IMR-90 (cell line): ENCODE results near the gene MORF4L1. TPM values are rescaled to one million over a fixed set of nuclear protein-coding genes. Genes with fewer than 3 reads are reported as not detected.

ENCODE experiments used
- ATAC-seq: fragments of 200-7000 bp; cut with Tn5 transposase; 2 replicates; pipeline ENCODE4 v1.9.1; 2020; ENCODE audit warnings: low read depth, mild to moderate bottlenecking, moderate library complexity
- BruUV-seq: library from RNA; stranded (reverse); fragments of 400-500 nt; replicated peaks from 2 replicates; lab custom pipeline; 2021; lab: Mats Ljungman, UMichigan
- CTCF ChIA-PET: fragments of 300-600 bp; formaldehyde crosslinking; extraction: SDS; loops from one replicate; lab custom pipeline; 2021; ENCODE audit warnings: antibody characterized with exemption; lab: Yijun Ruan, JAX
- POLR2A ChIA-PET: fragments of 300-600 bp; sonication (Branson Sonifier 250); formaldehyde crosslinking; loops from one replicate; lab custom pipeline; 2022; ENCODE audit warnings: antibody characterized with exemption; ENCODE audit not compliant: unreplicated experiment; lab: Charles Lee
- DNase-seq: peaks from one replicate; pipeline ENCODE4 v3.0.0; 2013
- H2AFZ ChIP-seq: replicated peaks from 2 replicates; pipeline ENCODE3; 2013; ENCODE audit warnings: low read length, mild to moderate bottlenecking; ENCODE audit not compliant: poor library complexity
- H2AK5ac ChIP-seq: 2 replicates; pipeline ENCODE4 v1.6.1; 2013; ENCODE audit warnings: low read depth, low read length, inconsistent platforms
- H2AK9ac ChIP-seq: replicated peaks from 2 replicates; pipeline ENCODE3; 2013; ENCODE audit warnings: mild to moderate bottlenecking, low read depth, low read length, moderate library complexity; ENCODE audit not compliant: poor library complexity
- H2BK120ac ChIP-seq: 2 replicates; pipeline ENCODE4 v1.6.1; 2013; ENCODE audit warnings: low read depth, low read length, inconsistent platforms
- H2BK15ac ChIP-seq: 3 replicates; pipeline ENCODE4 v1.6.1; 2013; ENCODE audit warnings: low read depth, low read length, inconsistent platforms
- H2BK20ac ChIP-seq: 2 replicates; pipeline ENCODE4 v1.6.1; 2013; ENCODE audit warnings: low read depth, mild to moderate bottlenecking, inconsistent platforms, low read length, moderate library complexity
- H2BK5ac ChIP-seq: 2 replicates; pipeline ENCODE4 v1.6.1; 2013; ENCODE audit warnings: mild to moderate bottlenecking, low read depth, low read length, inconsistent platforms; ENCODE audit not compliant: poor library complexity, severe bottlenecking
- H3K14ac ChIP-seq: replicated peaks from 2 replicates; pipeline ENCODE4 v1.6.1; 2013; ENCODE audit warnings: low read depth, low read length, inconsistent platforms
- H3K18ac ChIP-seq: 2 replicates; pipeline ENCODE4 v1.6.1; 2013; ENCODE audit warnings: low read depth, low read length, control low read depth
- H3K23ac ChIP-seq: 2 replicates; pipeline ENCODE4 v1.6.1; 2013; ENCODE audit warnings: low read depth, low read length, inconsistent platforms
- H3K27ac ChIP-seq: 2 replicates; pipeline ENCODE4 v1.5.1; 2013; ENCODE audit warnings: mild to moderate bottlenecking, control low read depth, low read length; ENCODE audit not compliant: insufficient read depth
- H3K27me3 ChIP-seq: 2 replicates; pipeline ENCODE4 v1.6.1; 2013; ENCODE audit warnings: low read length; ENCODE audit not compliant: control insufficient read depth, insufficient read depth
- H3K36me3 ChIP-seq: 2 replicates; pipeline ENCODE4 v1.6.1; 2013; ENCODE audit warnings: low read length, mixed read lengths; ENCODE audit not compliant: control insufficient read depth, insufficient read depth
- H3K4ac ChIP-seq: 2 replicates; pipeline ENCODE4 v1.6.1; 2013; ENCODE audit warnings: low read depth, low read length, inconsistent platforms
- H3K4me1 ChIP-seq: 2 replicates; pipeline ENCODE4 v1.6.1; 2013; ENCODE audit warnings: low read length, mixed read lengths; ENCODE audit not compliant: control insufficient read depth, insufficient read depth
- H3K4me2 ChIP-seq: 2 replicates; pipeline ENCODE4 v1.6.1; 2013; ENCODE audit warnings: low read depth, mild to moderate bottlenecking, control low read depth, low read length, moderate library complexity
- H3K4me3 ChIP-seq: 2 replicates; pipeline ENCODE4 v1.5.1; 2013; ENCODE audit warnings: low read depth, mild to moderate bottlenecking, control low read depth, low read length, moderate library complexity; ENCODE audit not compliant: insufficient read depth
- H3K56ac ChIP-seq: 2 replicates; pipeline ENCODE4 v1.6.1; 2013; ENCODE audit warnings: low read length, inconsistent platforms; ENCODE audit not compliant: insufficient read depth; ENCODE audit errors: extremely low read depth
- H3K79me1 ChIP-seq, 2 experiments: 2 replicates each; pipeline ENCODE4 v1.6.1; 2013; ENCODE audit warnings: low read length in 2 of 2, inconsistent platforms in 1 of 2, low read depth in 1 of 2
- H3K9ac ChIP-seq: 2 replicates; pipeline ENCODE4 v1.6.1; 2013; ENCODE audit warnings: low read depth, low read length, control low read depth
- H3K9me1 ChIP-seq: 2 replicates; pipeline ENCODE4 v1.6.1; 2013; ENCODE audit warnings: low read length, inconsistent platforms; ENCODE audit not compliant: insufficient read depth
- H3K9me3 ChIP-seq: 2 replicates; pipeline ENCODE4 v1.6.1; 2013; ENCODE audit warnings: low read length; ENCODE audit not compliant: control insufficient read depth, insufficient read depth
- H4K20me1 ChIP-seq: 2 replicates; pipeline ENCODE4 v1.6.1; 2013; ENCODE audit warnings: low read length, inconsistent platforms; ENCODE audit not compliant: insufficient read depth
- H4K5ac ChIP-seq: 2 replicates; pipeline ENCODE4 v1.6.1; 2013; ENCODE audit warnings: mild to moderate bottlenecking, low read depth, low read length, control low read depth
- H4K8ac ChIP-seq, 2 experiments: 2 replicates each; pipeline ENCODE4 v1.6.1; 2013; ENCODE audit warnings: low read depth in 2 of 2, low read length in 2 of 2, control low read depth in 1 of 2, inconsistent platforms in 1 of 2
- H4K91ac ChIP-seq: 2 replicates; pipeline ENCODE4 v1.6.1; 2013; ENCODE audit warnings: low read depth, low read length, inconsistent platforms; ENCODE audit not compliant: insufficient read depth
- BHLHE40 ChIP-seq: fragments of 150-350 bp; IDR thresholded peaks from 2 replicates; pipeline ENCODE4 v1.6.1; 2016; ENCODE audit warnings: mild to moderate bottlenecking, low read depth, low read length
- CEBPB ChIP-seq: IDR thresholded peaks from 2 replicates; pipeline ENCODE4 v1.6.1; 2012; ENCODE audit warnings: low read depth, low read length, improper control_type of control experiment
- CHD1 ChIP-seq: IDR thresholded peaks from 2 replicates; pipeline ENCODE4 v1.6.1; 2012; ENCODE audit warnings: low read depth, low read length, improper control_type of control experiment
- CTCF ChIP-seq: conservative IDR thresholded peaks from 2 replicates; pipeline ENCODE4 v1.5.1; 2012; ENCODE audit warnings: mild to moderate bottlenecking, low read depth, low read length, improper control_type of control experiment
- ELK1 ChIP-seq: fragments of 150-350 bp; IDR thresholded peaks from 2 replicates; pipeline ENCODE4 v1.6.1; 2016; ENCODE audit warnings: low read depth, mild to moderate bottlenecking, low read length, moderate library complexity, borderline replicate concordance
- FOS ChIP-seq: fragments of 150-350 bp; IDR thresholded peaks from 2 replicates; pipeline ENCODE4 v1.6.1; 2016; ENCODE audit warnings: low read depth, low read length
- MAFK ChIP-seq: IDR thresholded peaks from 2 replicates; pipeline ENCODE4 v1.6.1; 2012; ENCODE audit warnings: low read depth, low read length, improper control_type of control experiment
- MAZ ChIP-seq: IDR thresholded peaks from 2 replicates; pipeline ENCODE4 v1.6.1; 2012; ENCODE audit warnings: low read depth, mild to moderate bottlenecking, low read length, improper control_type of control experiment, moderate library complexity, borderline replicate concordance
- MXI1 ChIP-seq: IDR thresholded peaks from 2 replicates; pipeline ENCODE4 v1.6.1; 2012; ENCODE audit warnings: low read depth, mild to moderate bottlenecking, low read length, moderate library complexity, borderline replicate concordance
- NFE2L2 ChIP-seq: fragments of 150-350 bp; IDR thresholded peaks from 2 replicates; pipeline ENCODE4 v1.6.1; 2016; ENCODE audit warnings: low read depth, mild to moderate bottlenecking, low read length
- POLR2A ChIP-seq: IDR thresholded peaks from 2 replicates; pipeline ENCODE4 v1.6.1; 2012; ENCODE audit warnings: mild to moderate bottlenecking, low read depth, low read length
- RAD21 ChIP-seq: IDR thresholded peaks from 2 replicates; pipeline ENCODE4 v1.6.1; 2012; ENCODE audit warnings: low read length, improper control_type of control experiment
- RCOR1 ChIP-seq: IDR thresholded peaks from 2 replicates; pipeline ENCODE4 v1.6.1; 2012; ENCODE audit warnings: mild to moderate bottlenecking, low read length, improper control_type of control experiment; ENCODE audit not compliant: insufficient replicate concordance
- RFX5 ChIP-seq: IDR thresholded peaks from 2 replicates; pipeline ENCODE4 v1.8.0; 2012; ENCODE audit warnings: low read depth, mild to moderate bottlenecking, low read length, moderate library complexity
- SMC3 ChIP-seq: fragments of 150-350 bp; IDR thresholded peaks from 2 replicates; pipeline ENCODE4 v1.6.1; 2016; ENCODE audit warnings: low read depth, mild to moderate bottlenecking, antibody characterized with exemption, low read length, moderate library complexity
- USF2 ChIP-seq: fragments of 150-350 bp; IDR thresholded peaks from 2 replicates; pipeline ENCODE4 v1.6.1; 2017; ENCODE audit warnings: mild to moderate bottlenecking, antibody characterized with exemption, low read length, low read depth
- WGBS, 2 experiments: methylation state at CpG; one replicate each; pipeline versions ENCODE4 v1.1.5 to v1.1.7; 2013; ENCODE audit warnings: missing lambda C conversion rate in 2 of 2; ENCODE audit not compliant: insufficient read length in 1 of 2; ENCODE audit errors: extremely low coverage in 2 of 2; 5-methylcytosine and 5-hydroxymethylcytosine counted together
- dilution Hi-C: fragments of 300-500 bp; cut with HindIII; formaldehyde crosslinking; loops from one replicate; pipeline ENCODE4 v1.14.3; 2018; ENCODE audit warnings: low sequenced_read_pairs; ENCODE audit not compliant: unreplicated experiment
- in situ Hi-C: fragments of 300-500 bp; cut with MboI; formaldehyde crosslinking; loops from 3 replicates; pipeline ENCODE4 v1.14.3; 2019; ENCODE audit warnings: low sequenced_read_pairs, inconsistent platforms, mixed read lengths
- intact Hi-C: fragments of 100-400 bp; cut with micrococcal nuclease; formaldehyde crosslinking; loops from 2 replicates; pipeline ENCODE4 v1.10.0; 2022
- polyA plus RNA-seq, 3 experiments: library from polyadenylated mRNA; depleted of rRNA; stranded (reverse); fragments of >200 nt; gene quantifications; 2 replicates each; pipeline ENCODE4 v1.2.3, GENCODE V29; 2012; ENCODE audit warnings: low replicate concordance in 1 of 3
- total RNA-seq: library from RNA; depleted of rRNA; stranded (reverse); fragments of >200 nt; gene quantifications from 2 replicates; pipeline ENCODE4 v1.2.3, GENCODE V29; 2012

MORF4L1 gene
- total and polyA plus RNA-seq, 2 of the 4 experiments (the other 2 are of a cell fraction), result 217 to 392 TPM

GRCh38 chr15:78917888-78918287 is 45.2 kb downstream of the MORF4L1 start:
- TF ChIP-seq RAD21, result no peak
- TF ChIP-seq MAFK, result no peak
- no peak for TF ChIP-seq CEBPB
- no peak for TF ChIP-seq ELK1
- no peak for TF ChIP-seq MAZ
- TF ChIP-seq FOS, result no peak
- no peak for TF ChIP-seq SMC3
- TF ChIP-seq MXI1, result no peak
- no peak for TF ChIP-seq CHD1
- no peak for TF ChIP-seq POLR2A
- TF ChIP-seq BHLHE40, result no peak
- no peak for TF ChIP-seq RCOR1
- TF ChIP-seq RFX5, result no peak
- no peak for TF ChIP-seq CTCF
- no peak for TF ChIP-seq USF2
- TF ChIP-seq NFE2L2, result no peak
- dilution Hi-C loops (no loop called here), intact Hi-C loops (no loop called here), in situ Hi-C loops (no loop called here)
- H3K9me3 ChIP-seq, result no peaks in the 10 kb centered on the region
- H3K4ac ChIP-seq, result no peak overlapping the region
- DNase-seq (no peak), ATAC-seq (no peak)
- H3K27me3 ChIP-seq, result no peaks in the 10 kb centered on the region
- ChIA-PET POLR2A (no interaction called here), CTCF (no interaction called here)
- H2BK15ac ChIP-seq, result no peak overlapping the region
- no peak overlapping the region for H4K5ac ChIP-seq
- H3K18ac ChIP-seq, result no peak overlapping the region
- BruUV-seq, result no TSS peak
- H3K9me1 ChIP-seq, result peaks cover 19% of the 10 kb centered on the region
- H4K8ac ChIP-seq, result no peak overlapping the region
- no peak overlapping the region for H3K4me2 ChIP-seq
- no peak overlapping the region for H4K91ac ChIP-seq
- peaks cover 11 to 49% of the 10 kb centered on the region in 2 experiments for H3K79me1 ChIP-seq
- H3K56ac ChIP-seq, result no peak overlapping the region
- H2AK9ac ChIP-seq, result no peak overlapping the region
- no peak overlapping the region for H3K4me3 ChIP-seq
- WGBS, 2 experiments, result no CpG with 5 or more reads among the region's 4 CpGs
- peaks cover 55% of the 10 kb centered on the region for H3K36me3 ChIP-seq
- H2AFZ ChIP-seq, result no peak overlapping the region
- no peak overlapping the region for H2BK5ac ChIP-seq
- peaks cover 7% of the 10 kb centered on the region for H3K4me1 ChIP-seq
- H3K23ac ChIP-seq, result no peak overlapping the region
- peaks cover 31% of the 10 kb centered on the region for H4K20me1 ChIP-seq
- H2AK5ac ChIP-seq, result no peak overlapping the region
- no peak overlapping the region for H2BK20ac ChIP-seq
- no peak overlapping the region for H2BK120ac ChIP-seq
- H3K14ac ChIP-seq, result no peak overlapping the region
- no peak overlapping the region for H3K9ac ChIP-seq
- H3K27ac ChIP-seq, result no peak overlapping the region
